WTC11 (cell line): ENCODE data around the gene NECAB3. TPM values are rescaled to one million over a fixed set of nuclear protein-coding genes. Genes with fewer than 3 reads are reported as not detected.

Experiments used
- ATAC-seq: fragments of 200-7000 bp; cut with Tn5 transposase; 2 replicates; pipeline ENCODE4 v1.10.0; 2021; ENCODE audit warnings: mild to moderate bottlenecking, moderate library complexity
- CTCF ChIA-PET: fragments of 300-600 bp; sonication (Branson Sonifier 250); formaldehyde crosslinking; loops from one replicate; lab custom pipeline; 2021; ENCODE audit warnings: antibody characterized with exemption; lab: Charles Lee
- POLR2A ChIA-PET: fragments of 350-600 bp; sonication (Branson Sonifier 250); formaldehyde crosslinking; loops from one replicate; lab custom pipeline; 2021; ENCODE audit warnings: antibody characterized with exemption; lab: Charles Lee
- DNase-seq: peaks from one replicate; pipeline ENCODE4 v3.0.0; 2021; ENCODE audit warnings: low spot score
- H3K27ac Mint-ChIP-seq: 2 replicates; pipeline ENCODE4 v1.8.0; 2021; ENCODE audit warnings: mixed read lengths
- H3K27me3 Mint-ChIP-seq: 2 replicates; pipeline ENCODE4 v1.8.0; 2021; ENCODE audit warnings: low read depth, mild to moderate bottlenecking, moderate library complexity, mixed read lengths
- H3K36me3 Mint-ChIP-seq: 2 replicates; pipeline ENCODE4 v1.8.0; 2021; ENCODE audit warnings: mixed read lengths
- H3K4me1 Mint-ChIP-seq: 2 replicates; pipeline ENCODE4 v1.8.0; 2022; ENCODE audit warnings: mixed read lengths
- H3K4me3 Mint-ChIP-seq: 2 replicates; pipeline ENCODE4 v1.8.0; 2021; ENCODE audit warnings: mild to moderate bottlenecking, moderate library complexity, mixed read lengths
- H3K9me3 Mint-ChIP-seq: 2 replicates; pipeline ENCODE4 v1.8.0; 2021; ENCODE audit warnings: mixed read lengths
- E2F5 ChIP-seq: sonication (generic); formaldehyde crosslinking; IDR thresholded peaks from 2 replicates; pipeline ENCODE4 v1.8.1; 2022; ENCODE audit warnings: mild to moderate bottlenecking, moderate library complexity, missing genetic modification reagents
- FOXJ3 ChIP-seq: sonication (generic); formaldehyde crosslinking; IDR thresholded peaks from 2 replicates; pipeline ENCODE4 v1.9.0; 2021; ENCODE audit warnings: missing genetic modification reagents, mild to moderate bottlenecking, borderline replicate concordance
- FOXP1 ChIP-seq: sonication (generic); formaldehyde crosslinking; IDR thresholded peaks from 2 replicates; pipeline ENCODE4 v1.8.0; 2022; ENCODE audit warnings: missing genetic modification reagents, mild to moderate bottlenecking, moderate library complexity, borderline replicate concordance
- GRHL2 ChIP-seq: fragments of 250-450 bp; sonication (Bioruptor Pico); IDR thresholded peaks from 2 replicates; pipeline ENCODE4 v1.8.0; 2022; ENCODE audit warnings: mild to moderate bottlenecking, moderate library complexity; ENCODE audit not compliant: insufficient replicate concordance, severe bottlenecking
- JUN ChIP-seq: sonication (generic); formaldehyde crosslinking; IDR thresholded peaks from 2 replicates; pipeline ENCODE4 v1.8.0; 2023; ENCODE audit warnings: mild to moderate bottlenecking, missing genetic modification reagents
- MXD4 ChIP-seq: fragments of 250-450 bp; sonication (Bioruptor Pico); IDR thresholded peaks from 2 replicates; pipeline ENCODE4 v1.8.0; 2021; ENCODE audit warnings: mild to moderate bottlenecking, moderate library complexity, borderline replicate concordance
- NR2C2 ChIP-seq: sonication (generic); formaldehyde crosslinking; IDR thresholded peaks from 2 replicates; pipeline ENCODE4 v1.8.0; 2022; ENCODE audit warnings: mild to moderate bottlenecking, missing genetic modification reagents
- OVOL2 ChIP-seq: fragments of 250-450 bp; sonication (Bioruptor Pico); IDR thresholded peaks from 2 replicates; pipeline ENCODE4 v1.9.0; 2021; ENCODE audit warnings: mild to moderate bottlenecking, borderline replicate concordance
- PRDM15 ChIP-seq: sonication (generic); formaldehyde crosslinking; IDR thresholded peaks from 2 replicates; pipeline ENCODE4 v1.8.0; 2022; ENCODE audit warnings: missing genetic modification reagents
- RELA ChIP-seq: sonication (generic); formaldehyde crosslinking; IDR thresholded peaks from 2 replicates; pipeline ENCODE4 v1.8.1; 2022; ENCODE audit warnings: missing genetic modification reagents, mild to moderate bottlenecking, borderline replicate concordance
- SOX15 ChIP-seq: fragments of 250-450 bp; sonication (Bioruptor Pico); IDR thresholded peaks from 2 replicates; pipeline ENCODE4 v1.9.0; 2021; ENCODE audit warnings: mild to moderate bottlenecking
- ZBTB21 ChIP-seq: sonication (generic); formaldehyde crosslinking; IDR thresholded peaks from 2 replicates; pipeline ENCODE4 v1.8.1; 2023; ENCODE audit warnings: mild to moderate bottlenecking, missing genetic modification reagents, borderline replicate concordance
- ZNF281 ChIP-seq: sonication (generic); formaldehyde crosslinking; IDR thresholded peaks from 2 replicates; pipeline ENCODE4 v1.8.0; 2023; ENCODE audit warnings: mild to moderate bottlenecking, missing genetic modification reagents
- ZNF671 ChIP-seq: fragments of 250-450 bp; sonication (Bioruptor Pico); IDR thresholded peaks from 2 replicates; pipeline ENCODE4 v1.8.0; 2021; ENCODE audit warnings: mild to moderate bottlenecking
- total RNA-seq: library from RNA; stranded (reverse); gene quantifications from 3 replicates; pipeline ENCODE4 v1.2.3, GENCODE V29; 2021

The NECAB3 gene
- total RNA-seq, 1 experiment from 2014 or later: 38.0 TPM

- Mint-ChIP-seq H3K4me3 (no peak overlapping the region), H3K27ac (no peak overlapping the region), H3K4me1 (peaks cover 17% of the 10 kb centered on the region), H3K27me3 (no peaks in the 10 kb centered on the region), H3K36me3 (peaks cover 27% of the 10 kb centered on the region), H3K9me3 (no peaks in the 10 kb centered on the region)
- ChIA-PET CTCF (interaction anchor here (0.6 to 4.8 kb wide), 4 partner anchors 13 to 566 kb away, joined by 3 to 24 read pairs (median 4); partner anchors contain the start of gene ACTL10), POLR2A (interaction anchor here (1.3 kb wide), 1 partner anchor 39 kb away, joined by 3 read pairs; the partner anchor contains the start of gene PXMP4)
- DNase-seq: no peak
- TF ChIP-seq PRDM15 (CRISPR knock-in tag) (no peak), NR2C2 (no peak), ZNF671 (no peak)
- ATAC-seq: no peak
These were observed 7.1 kb upstream of the NECAB3 start for GRCh38 chr20:33681288-33681687.

- H3K4me1 Mint-ChIP-seq: peaks cover 23% of the 10 kb centered on the region
- DNase-seq (no peak), ATAC-seq (no peak)
- CTCF ChIA-PET: interaction anchor here (0.6 to 4.8 kb wide), 3 partner anchors 13 to 567 kb away, joined by 3 to 24 read pairs (median 4); partner anchors contain the start of gene ACTL10
- H3K27ac Mint-ChIP-seq: no peak overlapping the region
- TF ChIP-seq FOXJ3 (no peak), E2F5 (no peak), ZNF671 (no peak), GRHL2 (CRISPR knock-in tag) (no peak), SOX15 (CRISPR knock-in tag) (no peak), MXD4 (CRISPR knock-in tag) (no peak)
- no peaks in the 10 kb centered on the region for H3K27me3 Mint-ChIP-seq
- POLR2A ChIA-PET: no interaction called here
- no peak overlapping the region for H3K4me3 Mint-ChIP-seq
- peaks cover 27% of the 10 kb centered on the region for H3K36me3 Mint-ChIP-seq
- no peaks in the 10 kb centered on the region for H3K9me3 Mint-ChIP-seq
These were observed 6.5 kb upstream of the NECAB3 start for GRCh38 chr20:33680686-33681085.

- H3K4me3 Mint-ChIP-seq: no peak overlapping the region
- CTCF ChIA-PET: interaction anchor here (0.6 to 4.8 kb wide), 3 partner anchors 12 to 1116 kb away, joined by 4 to 24 read pairs (median 4); partner anchors contain the start of gene ACTL10
- peaks cover 27% of the 10 kb centered on the region for H3K36me3 Mint-ChIP-seq
- no peak for TF ChIP-seq ZNF281 (CRISPR knock-in tag)
- no peak for TF ChIP-seq RELA (CRISPR knock-in tag)
- no peak for TF ChIP-seq FOXP1 (CRISPR knock-in tag)
- TF ChIP-seq ZBTB21: no peak
- no peak for TF ChIP-seq OVOL2 (CRISPR knock-in tag)
- no peak for TF ChIP-seq JUN (CRISPR knock-in tag)
- H3K9me3 Mint-ChIP-seq: no peaks in the 10 kb centered on the region
- DNase-seq (no peak), ATAC-seq (no peak)
- peaks cover 25% of the 10 kb centered on the region for H3K4me1 Mint-ChIP-seq
- POLR2A ChIA-PET: interaction anchor here (1.2 kb wide), 1 partner anchor 13 kb away, joined by 3 read pairs; the partner anchor contains the start of gene ACTL10
- 0 out of 2 replicates have a peak overlapping the region, but pooled peaks have one; percentile 19 for H3K27ac Mint-ChIP-seq
- no peaks in the 10 kb centered on the region for H3K27me3 Mint-ChIP-seq
These were observed 5.7 kb upstream of the NECAB3 start for GRCh38 chr20:33679758-33680485.
